HG02642 (cell line): ENCODE results near the gene TMEM178A.
"Not testable (repeated sequence)": the region's sequence is repeated elsewhere in the genome, so short reads cannot be mapped to it uniquely, and the experiment has no call there.

ENCODE experiments used
- ATAC-seq: cut with Tn5 transposase; IDR thresholded peaks from one replicate; pipeline ENCODE4 v1.9.1; 2021; ENCODE audit warnings: mild to moderate bottlenecking; ENCODE audit not compliant: unreplicated experiment, poor library complexity

TMEM178A gene

DNA sequence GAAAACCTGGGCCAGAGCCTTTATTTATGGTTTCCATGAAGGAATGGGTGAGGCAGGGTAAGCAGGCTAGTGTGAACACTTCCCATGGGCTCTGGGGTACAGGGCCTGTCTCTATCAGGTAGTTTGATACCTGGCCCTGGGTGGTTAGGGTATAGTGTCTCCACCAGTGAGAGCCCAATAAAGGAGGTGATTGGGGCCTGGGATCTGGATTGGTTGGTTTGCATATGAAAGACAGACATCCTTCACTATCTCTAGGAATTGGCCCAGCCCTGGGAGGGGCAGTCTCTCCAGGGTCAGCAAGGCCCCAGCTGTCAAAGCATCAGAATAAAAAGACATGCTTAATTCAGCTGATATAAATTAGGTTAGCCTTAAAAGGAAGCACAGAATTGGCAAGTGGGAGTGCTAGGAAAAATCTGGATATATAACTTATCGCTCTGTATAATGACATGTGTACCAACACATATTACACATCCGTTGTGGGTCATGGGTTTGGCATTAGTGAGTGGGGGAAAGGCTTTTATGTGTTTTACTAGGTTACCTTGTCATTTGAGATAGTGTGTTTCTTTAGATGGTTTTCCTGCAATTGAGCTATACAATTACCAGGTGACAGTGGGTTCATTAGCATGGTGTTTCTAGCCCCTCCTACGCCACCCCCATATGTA lies 18.5 kb upstream of the TMEM178A start:
- no peak for ATAC-seq

DNA sequence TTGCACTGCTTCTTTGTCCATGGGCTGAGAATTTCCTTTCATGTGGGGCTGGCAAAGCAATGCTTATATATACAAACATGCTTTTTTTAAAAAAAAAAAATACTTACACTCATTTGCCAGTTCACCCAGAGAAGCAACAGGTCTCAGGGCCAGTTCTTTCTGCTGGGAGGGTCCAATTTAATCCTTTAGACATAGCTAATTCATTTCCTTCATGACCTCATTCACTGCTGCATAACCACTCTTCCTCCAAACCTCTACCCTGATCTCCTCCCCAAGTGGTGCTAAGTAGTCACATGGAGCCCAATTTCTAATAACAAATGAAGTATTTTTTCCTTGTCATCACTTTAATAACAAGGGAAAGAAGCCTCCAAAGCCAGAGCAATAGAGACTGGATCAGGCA lies 17.1 kb upstream of the TMEM178A start:
- no peak for ATAC-seq

- no peak for ATAC-seq
Observed at GRCh38 chr2:39649511-39649910, 16.2 kb upstream of the TMEM178A start.

DNA sequence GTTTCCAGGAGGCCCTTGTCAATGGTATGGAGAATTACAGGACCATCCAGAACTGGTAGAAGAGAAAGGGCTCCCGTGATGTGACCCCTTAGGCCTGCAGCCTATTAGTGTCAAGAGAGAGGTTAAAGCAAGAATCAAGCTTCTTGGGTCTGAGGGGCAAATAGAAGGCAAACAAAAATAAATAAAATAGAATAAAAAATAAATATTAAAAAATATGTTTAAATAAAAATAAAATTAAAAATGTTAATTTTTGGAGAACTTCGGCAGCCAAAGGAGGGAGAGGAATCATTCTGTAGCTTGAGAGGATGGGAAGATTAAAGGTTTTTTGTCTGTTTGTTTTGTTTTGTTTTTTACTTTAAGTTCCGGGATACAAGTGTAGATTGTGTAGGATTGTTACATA lies 15.2 kb upstream of the TMEM178A start:
- no peak for ATAC-seq

- not testable (repeated sequence) for ATAC-seq
Observed at GRCh38 chr2:39656215-39656614, 9.5 kb upstream of the TMEM178A start.

DNA sequence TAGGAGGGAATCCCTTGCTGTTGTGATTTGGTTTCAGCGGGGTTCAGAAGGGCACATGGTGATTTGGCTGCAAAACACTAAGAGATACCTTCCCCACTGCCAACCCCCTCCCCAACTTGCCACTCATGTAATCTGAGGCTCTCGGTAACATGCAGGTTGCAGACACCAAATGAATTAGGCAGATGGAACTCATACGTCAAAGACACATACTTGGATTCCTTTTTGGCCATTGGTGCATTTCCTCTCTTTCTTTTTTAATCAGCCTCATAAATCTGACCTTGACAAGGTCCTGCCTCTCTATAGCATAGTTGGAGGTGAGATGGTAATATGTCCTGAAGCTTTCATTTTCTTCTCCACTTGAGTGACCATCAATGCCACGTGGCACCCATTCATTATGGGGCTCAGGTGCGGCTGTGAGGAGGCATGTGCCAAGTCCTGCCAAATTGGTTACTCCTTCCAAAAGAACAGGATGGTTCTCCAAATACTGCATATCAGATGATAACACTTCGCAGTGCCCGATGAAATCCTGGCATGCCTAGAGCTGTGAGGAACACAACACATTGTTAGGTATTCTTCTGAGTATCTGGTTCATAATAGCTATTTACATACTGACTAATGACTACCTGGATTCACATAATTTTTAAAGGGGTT lies 8.3 kb upstream of the TMEM178A start:
- no peak for ATAC-seq

- no peak for ATAC-seq
Observed at GRCh38 chr2:39658371-39658770, 7.3 kb upstream of the TMEM178A start.

DNA sequence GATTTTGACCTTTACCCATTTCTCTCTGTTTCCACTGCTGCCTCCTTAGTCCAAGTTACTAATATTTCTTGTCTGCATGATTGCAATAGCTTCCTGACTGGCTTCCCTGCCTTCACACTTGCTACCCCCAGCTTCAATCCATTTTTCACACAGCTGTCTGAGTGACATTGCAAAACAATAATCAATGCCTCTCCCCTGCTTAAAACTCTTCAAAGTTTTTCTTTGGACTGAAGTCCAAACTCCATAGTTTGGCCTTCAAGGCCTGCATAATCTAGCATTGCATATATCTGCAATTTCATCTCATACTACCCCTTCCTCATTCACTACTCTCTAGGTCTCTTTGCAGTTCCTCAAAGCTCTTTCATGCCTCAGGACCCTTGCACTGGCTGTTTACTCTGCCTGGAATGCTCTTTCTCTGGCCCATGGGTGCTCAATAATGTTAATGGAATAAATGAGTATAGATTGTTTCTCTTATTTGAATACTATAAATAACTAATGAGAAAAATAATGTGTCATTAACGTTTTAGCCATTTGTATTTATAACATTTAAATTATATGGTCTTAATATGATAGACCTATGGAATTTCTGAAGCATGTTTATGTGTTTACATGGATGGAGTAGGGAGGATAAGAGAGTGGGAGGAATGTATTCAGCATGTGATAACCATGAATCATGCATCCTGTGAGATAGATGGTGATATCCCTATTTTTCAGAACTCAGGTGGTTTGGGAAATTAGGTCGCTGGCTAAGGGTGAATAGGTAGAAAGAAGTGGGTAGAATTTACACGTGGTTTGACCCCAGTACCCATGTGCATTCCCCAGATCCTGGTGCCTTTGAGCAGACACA lies 5.7 kb upstream of the TMEM178A start:
- ATAC-seq: no peak

DNA sequence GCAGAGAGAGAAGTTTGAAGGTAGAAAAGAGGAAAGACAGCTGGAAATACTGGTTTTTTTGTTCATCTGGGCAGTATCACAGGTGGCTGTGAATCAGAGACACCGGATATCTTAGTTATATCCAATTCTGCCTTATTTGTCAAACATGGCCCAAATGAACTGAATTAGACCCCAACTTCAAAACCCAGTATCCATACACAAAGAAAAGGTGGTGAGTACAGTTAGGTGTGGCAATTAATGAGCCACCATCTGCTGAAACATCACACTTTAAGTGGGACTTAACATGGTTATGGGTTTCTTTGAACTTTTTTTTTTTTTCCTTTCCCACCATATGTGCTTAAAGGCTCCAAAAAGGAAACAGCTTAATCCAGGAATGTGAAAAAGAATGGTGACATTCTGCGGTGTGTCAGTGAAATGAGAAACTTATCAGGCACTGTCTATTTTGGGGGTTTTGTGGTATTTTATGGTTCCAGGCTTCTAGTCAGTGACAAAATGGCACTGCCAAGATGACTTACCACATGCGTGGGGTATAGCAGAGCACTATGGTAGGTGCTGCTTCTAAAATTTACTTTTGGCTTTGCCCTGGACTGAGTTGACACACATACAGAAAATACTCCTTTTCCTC lies 5.0 kb upstream of the TMEM178A start:
- ATAC-seq: no peak

DNA sequence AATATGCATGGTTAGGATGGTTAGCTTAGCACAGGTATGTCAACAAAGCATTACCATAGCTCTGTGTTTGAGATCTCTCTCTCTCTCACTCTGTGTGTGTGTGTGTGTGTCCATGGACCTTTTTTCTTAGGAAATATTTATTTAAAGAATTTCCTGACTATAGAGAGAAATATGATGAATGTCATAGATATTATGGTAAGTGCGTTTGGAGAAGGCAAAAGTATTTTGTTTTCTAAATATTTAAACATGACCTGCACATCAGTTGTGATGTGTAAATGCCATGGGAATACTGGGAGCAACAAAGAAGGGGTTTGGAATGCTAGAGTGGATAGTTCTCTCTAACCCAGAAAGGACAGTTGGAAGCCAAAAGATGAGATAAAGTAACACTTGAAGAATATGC lies 3.9 kb upstream of the TMEM178A start:
- ATAC-seq: no peak

- no peak for ATAC-seq
Observed at GRCh38 chr2:39663187-39663930, 2.4 kb upstream of the TMEM178A start.

GRCh38 chr2:39664232-39664887 lies 1.4 kb upstream of the TMEM178A start:
- ATAC-seq: no peak

DNA sequence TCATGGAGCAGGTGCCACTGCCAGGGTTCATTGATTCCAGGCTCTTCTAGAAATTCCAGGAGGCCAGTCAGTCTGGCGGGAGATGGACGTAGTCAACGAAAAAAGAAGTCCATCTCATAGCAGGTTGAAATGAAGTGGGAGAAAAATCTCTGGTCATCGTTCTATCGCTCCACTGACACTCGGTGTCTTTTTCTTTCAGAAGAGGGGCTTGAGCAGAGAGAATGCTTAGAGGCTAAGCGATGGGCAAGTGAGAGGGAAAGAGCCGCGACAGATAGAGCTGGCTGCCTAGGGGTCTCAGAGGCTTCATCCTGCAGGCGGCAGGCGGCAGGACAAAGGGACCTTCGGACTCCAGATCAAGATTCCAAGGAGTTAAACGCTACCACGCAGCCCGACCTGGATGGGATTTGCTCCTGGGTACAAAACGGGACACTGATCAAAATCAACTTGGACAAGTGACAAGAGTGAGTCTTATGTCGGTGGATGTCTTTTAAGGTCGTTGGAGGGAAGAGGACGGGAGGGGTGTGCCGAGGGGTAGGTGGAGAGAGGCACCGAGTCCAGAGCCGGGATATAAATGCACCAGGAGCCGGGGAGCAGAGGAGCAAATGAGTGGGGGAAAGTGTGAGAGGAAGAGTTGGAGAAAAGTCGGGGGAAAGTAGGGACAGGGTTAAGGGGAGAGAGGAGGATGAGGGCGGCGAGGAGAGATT lies 677 bp upstream of the TMEM178A start:
- no peak for ATAC-seq

DNA sequence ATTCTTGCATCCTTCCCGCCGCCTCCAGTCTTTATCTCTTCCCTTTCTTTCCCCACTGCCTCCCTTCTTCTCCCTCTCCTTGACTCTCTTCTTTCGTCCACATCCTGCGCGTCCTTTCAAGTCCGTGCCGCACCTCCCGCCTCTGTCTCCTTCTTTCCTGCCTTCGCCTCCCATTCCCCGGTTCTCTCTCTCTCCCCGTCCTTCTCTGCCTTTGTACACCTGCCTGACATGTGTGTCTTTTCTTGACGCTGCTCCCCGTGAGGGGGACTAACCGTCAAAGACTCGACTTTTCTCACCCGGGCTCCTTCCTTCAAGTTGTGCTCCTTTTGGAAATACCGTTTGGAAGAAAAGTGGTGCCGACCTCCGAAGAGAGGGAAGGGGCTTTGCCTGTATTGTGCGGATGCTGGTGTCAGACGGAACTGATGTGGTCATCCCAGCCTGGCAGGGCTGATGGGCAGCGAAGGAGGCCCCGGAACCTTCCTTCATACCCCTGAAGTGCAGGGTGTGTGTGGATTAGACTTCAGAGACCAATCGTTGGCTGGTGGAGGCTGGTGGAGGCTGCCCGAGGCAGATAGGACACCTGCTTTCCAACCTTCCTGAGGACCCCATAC lies 879 bp downstream of the TMEM178A start:
- ATAC-seq: no peak

DNA sequence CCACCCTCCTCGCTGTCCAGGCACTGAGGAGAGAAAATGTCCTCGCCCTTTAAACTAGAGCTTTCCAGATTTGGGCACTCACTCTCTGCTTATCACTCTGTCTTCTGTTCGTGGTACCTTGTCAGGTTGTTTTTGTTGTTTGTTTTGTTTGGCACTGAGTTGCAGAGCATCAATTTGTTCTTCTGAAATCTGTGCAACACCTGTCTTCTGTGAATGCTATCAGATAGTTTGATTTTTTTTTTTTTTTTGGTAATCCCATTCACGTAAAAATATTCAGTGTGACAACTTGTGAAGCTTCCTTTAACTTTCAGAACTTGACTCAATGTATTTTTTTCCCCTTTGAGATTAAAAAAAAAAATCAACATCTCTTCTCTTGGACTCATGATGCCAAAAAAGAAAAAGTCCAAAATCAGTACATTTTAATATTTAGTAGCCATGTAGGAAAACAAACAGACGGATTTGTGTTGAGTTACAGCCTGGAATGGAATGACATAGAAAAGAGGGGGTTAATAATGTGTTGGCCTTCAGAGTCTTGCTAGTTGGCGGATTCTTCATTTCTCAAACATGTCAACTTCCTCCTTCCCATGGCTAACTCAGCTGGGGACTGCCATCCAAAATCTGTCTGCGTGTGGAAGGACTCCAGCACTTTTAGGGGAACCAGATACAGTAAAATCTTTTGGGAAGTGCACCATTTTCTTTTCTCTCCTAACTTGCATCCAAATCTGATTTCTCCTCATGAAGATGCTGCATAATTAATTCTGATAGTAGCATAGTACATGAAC lies 1.6 kb downstream of the TMEM178A start:
- no peak for ATAC-seq

DNA sequence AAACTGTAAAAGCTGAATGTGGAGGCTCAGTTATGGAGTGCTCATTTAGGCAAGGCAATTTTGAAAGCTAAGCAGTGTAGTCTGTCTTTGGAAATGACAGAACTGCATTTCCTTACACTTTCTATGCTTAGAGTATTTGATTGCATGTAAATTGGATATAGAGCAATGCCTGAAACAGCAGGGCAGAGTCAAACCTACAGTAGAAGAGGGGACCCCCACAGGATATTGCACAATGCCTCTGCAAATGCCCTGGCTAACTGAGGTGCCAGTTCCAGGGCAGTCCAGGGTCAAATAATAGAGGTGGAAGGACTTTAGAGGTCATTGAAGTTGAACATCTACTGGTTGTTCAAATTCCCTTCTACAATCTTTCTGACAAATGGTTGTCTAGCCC lies 2.2 kb downstream of the TMEM178A start:
- ATAC-seq: no peak

- ATAC-seq: no peak
Observed at GRCh38 chr2:39668576-39669080, 2.9 kb downstream of the TMEM178A start.

DNA sequence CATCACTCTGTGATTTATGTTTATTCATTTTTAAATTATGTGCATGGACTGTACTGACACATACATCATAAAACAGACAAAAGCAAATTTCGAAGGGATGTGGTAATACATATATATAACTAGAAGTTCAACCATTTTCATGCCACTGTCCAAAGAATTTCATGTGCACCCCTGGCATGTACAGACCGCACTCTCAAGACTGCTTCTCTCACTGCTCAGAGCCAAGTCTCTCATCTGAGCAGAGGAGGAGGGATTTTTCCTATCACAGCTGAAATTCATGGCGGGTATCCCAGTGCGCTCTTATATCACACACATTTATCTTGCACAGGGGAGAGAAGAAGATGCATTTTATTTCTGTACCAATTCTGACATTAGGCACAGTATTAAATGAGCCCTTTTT lies 5.9 kb downstream of the TMEM178A start:
- no peak for ATAC-seq
